GM23338 (cell line): ENCODE results near the gene ULK2. TPM values are rescaled to one million over a fixed set of nuclear protein-coding genes. Genes with fewer than 3 reads are reported as not detected.

Experiments used
- ATAC-seq: fragments of 200-7000 bp; cut with Tn5 transposase; 3 replicates; pipeline ENCODE4 v1.9.1; 2020
- DNase-seq: peaks from one replicate; pipeline ENCODE4 v3.0.0-alpha.2; 2015; ENCODE audit warnings: low spot score
- H2AFZ ChIP-seq: fragments of 200-600 bp; sonication (generic); 2 replicates; pipeline ENCODE4 v1.8.0; 2016; ENCODE audit warnings: antibody characterized with exemption, mild to moderate bottlenecking, moderate library complexity
- H3F3A ChIP-seq: fragments of 200-600 bp; sonication (generic); replicated peaks from 2 replicates; pipeline ENCODE4 v1.8.0; 2017; ENCODE audit warnings: antibody characterized with exemption, mixed run types, low read depth
- H3K27ac ChIP-seq: fragments of 200-600 bp; sonication (generic); 2 replicates; pipeline ENCODE4 v1.6.1; 2016; ENCODE audit warnings: low read depth
- H3K27me3 ChIP-seq: fragments of 200-600 bp; sonication (generic); 2 replicates; pipeline ENCODE4 v1.8.0; 2016; ENCODE audit warnings: mild to moderate bottlenecking, mixed run types, moderate library complexity; ENCODE audit not compliant: insufficient read depth
- H3K36me3 ChIP-seq: fragments of 200-600 bp; sonication (generic); 2 replicates; pipeline ENCODE4 v1.8.0; 2016; ENCODE audit warnings: mild to moderate bottlenecking; ENCODE audit not compliant: insufficient read depth
- H3K4me1 ChIP-seq: fragments of 200-600 bp; sonication (generic); 2 replicates; pipeline ENCODE4 v1.8.0; 2016; ENCODE audit warnings: mild to moderate bottlenecking, moderate library complexity; ENCODE audit not compliant: insufficient read depth
- H3K4me2 ChIP-seq: fragments of 200-600 bp; sonication (generic); 2 replicates; pipeline ENCODE4 v1.7.1; 2017; ENCODE audit warnings: mixed run types
- H3K4me3 ChIP-seq: fragments of 200-600 bp; sonication (generic); 2 replicates; pipeline ENCODE4 v1.6.1; 2016; ENCODE audit warnings: mixed run types
- H3K79me2 ChIP-seq: fragments of 200-600 bp; sonication (generic); replicated peaks from 2 replicates; pipeline ENCODE4 v1.8.0; 2017; ENCODE audit warnings: mild to moderate bottlenecking; ENCODE audit not compliant: insufficient read depth
- H3K9me2 ChIP-seq: fragments of 200-600 bp; sonication (generic); 2 replicates; pipeline ENCODE4 v1.8.0; 2017; ENCODE audit not compliant: insufficient read depth
- H4K20me1 ChIP-seq: fragments of 200-600 bp; sonication (generic); replicated peaks from 2 replicates; pipeline ENCODE4 v1.8.0; 2017; ENCODE audit warnings: mild to moderate bottlenecking; ENCODE audit not compliant: insufficient read depth
- H3K27ac Mint-ChIP-seq: 2 replicates; pipeline ENCODE4 v1.8.0; 2020; ENCODE audit warnings: inconsistent platforms, mild to moderate bottlenecking, moderate library complexity, mixed read lengths
- H3K27me3 Mint-ChIP-seq: 3 replicates; pipeline ENCODE4 v1.8.0; 2022; ENCODE audit warnings: low read depth, mild to moderate bottlenecking, moderate library complexity, mixed read lengths, inconsistent platforms; ENCODE audit not compliant: insufficient read depth, poor library complexity
- H3K36me3 Mint-ChIP-seq: 3 replicates; pipeline ENCODE4 v1.8.0; 2021; ENCODE audit warnings: low read depth, mild to moderate bottlenecking, inconsistent platforms, moderate library complexity, mixed read lengths
- H3K4me1 Mint-ChIP-seq: 3 replicates; pipeline ENCODE4 v1.8.0; 2020; ENCODE audit warnings: mild to moderate bottlenecking, inconsistent platforms, mixed read lengths
- H3K4me3 Mint-ChIP-seq: 3 replicates; pipeline ENCODE4 v1.8.0; 2021; ENCODE audit warnings: moderate library complexity, mild to moderate bottlenecking, inconsistent platforms, mixed read lengths
- H3K9me3 Mint-ChIP-seq: 3 replicates; pipeline ENCODE4 v1.8.0; 2020; ENCODE audit warnings: moderate library complexity, mild to moderate bottlenecking, inconsistent platforms, mixed read lengths
- CREB1 ChIP-seq: fragments of 250-450 bp; sonication (Bioruptor Pico); IDR thresholded peaks from 2 replicates; pipeline ENCODE4 v1.5.0; 2020; ENCODE audit warnings: low read depth, mild to moderate bottlenecking, moderate library complexity
- CTCF ChIP-seq, 2 experiments: fragments of 200-600 bp in 1 of 2; sonication (generic) in 1 of 2; conservative IDR thresholded peaks; 2 replicates each; pipeline versions ENCODE4 v1.5.1 to v1.6.1; 2016 to 2017; ENCODE audit warnings: antibody characterized with exemption in 2 of 2, low read depth in 2 of 2, mild to moderate bottlenecking in 2 of 2, moderate library complexity in 1 of 2
- JUNB ChIP-seq: IDR thresholded peaks from one replicate; pipeline ENCODE4 v1.6.1; 2016; ENCODE audit warnings: antibody characterized with exemption; ENCODE audit not compliant: unreplicated experiment
- NANOG ChIP-seq: IDR thresholded peaks from 2 replicates; pipeline ENCODE4 v1.6.1; 2016; ENCODE audit warnings: antibody characterized with exemption, borderline replicate concordance
- STAT1 ChIP-seq: IDR thresholded peaks from one replicate; pipeline ENCODE4 v1.6.1; 2016; ENCODE audit warnings: antibody characterized with exemption; ENCODE audit not compliant: unreplicated experiment
- ZNF462 ChIP-seq: fragments of 250-450 bp; sonication (Bioruptor Pico); IDR thresholded peaks from 2 replicates; pipeline ENCODE4 v1.5.0; 2020; ENCODE audit warnings: mild to moderate bottlenecking, moderate library complexity
- polyA plus RNA-seq: library from polyadenylated mRNA; unstranded; fragments of >200 nt; fragmentation: Nextera tagmentation; extraction: Ambion mirVana; gene quantifications from 2 replicates; pipeline ENCODE4 v1.2.1, GENCODE V29; 2016
- total RNA-seq: library from RNA; depleted of rRNA; stranded (reverse); fragments of >200 nt; shearing (Covaris generic); gene quantifications from 2 replicates; pipeline ENCODE4 v1.2.3, GENCODE V29; 2014

ULK2 gene
- total and polyA plus RNA-seq, 2 experiments from 2014 or later: 1.6 to 3.0 TPM

- no peaks in the 10 kb centered on the region; the same call in 2 of the 3 replicates for H3K4me1 Mint-ChIP-seq
- H3K27ac Mint-ChIP-seq: no peak overlapping the region
- no peak for DNase-seq
- no peak overlapping the region for H3K4me3 Mint-ChIP-seq
- Histone ChIP-seq H3K36me3 (no peaks in the 10 kb centered on the region), H4K20me1 (no peaks in the 10 kb centered on the region), H3K27ac (no peak overlapping the region), H3K4me2 (no peak overlapping the region), H3K79me2 (no peaks in the 10 kb centered on the region), H3K4me1 (no peaks in the 10 kb centered on the region), H3K9me2 (no peaks in the 10 kb centered on the region), H2AFZ (no peak overlapping the region), H3K27me3 (no peaks in the 10 kb centered on the region), H3K4me3 (no peak overlapping the region), H3F3A (no peaks in the 10 kb centered on the region)
- TF ChIP-seq STAT1 (no peak), NANOG (no peak), JUNB (no peak), CREB1 (CRISPR knock-in tag) (no peak)
- peaks cover 5% of the 10 kb centered on the region for H3K27me3 Mint-ChIP-seq
- ATAC-seq: no peak
- no peaks in the 10 kb centered on the region; the same call in 2 of the 3 replicates for H3K9me3 Mint-ChIP-seq
- H3K36me3 Mint-ChIP-seq: no peaks in the 10 kb centered on the region
These were observed 104.3 kb downstream of the ULK2 start for GRCh38 chr17:19763416-19763815.

GRCh38 chr17:19762515-19762961, 105.2 kb downstream of the ULK2 start:
- Histone ChIP-seq H3F3A (no peaks in the 10 kb centered on the region), H3K79me2 (no peaks in the 10 kb centered on the region), H3K4me1 (no peaks in the 10 kb centered on the region), H3K9me2 (no peaks in the 10 kb centered on the region), H3K4me2 (no peak overlapping the region), H3K27me3 (no peaks in the 10 kb centered on the region), H3K4me3 (no peak overlapping the region), H2AFZ (peak overlapping the region; percentile 89; the same call in 1 of the 2 replicates), H4K20me1 (no peaks in the 10 kb centered on the region), H3K27ac (no peak overlapping the region), H3K36me3 (no peaks in the 10 kb centered on the region)
- Mint-ChIP-seq H3K36me3 (no peaks in the 10 kb centered on the region), H3K9me3 (no peaks in the 10 kb centered on the region; the same call in 2 of the 3 replicates), H3K27me3 (peaks cover 5% of the 10 kb centered on the region), H3K27ac (no peak overlapping the region), H3K4me1 (no peaks in the 10 kb centered on the region; the same call in 2 of the 3 replicates), H3K4me3 (no peak overlapping the region)
- peak; percentile 92 for DNase-seq
- peak; percentile 85 for ATAC-seq
- peak; percentile 64 to 90 for TF ChIP-seq CTCF (conservative IDR thresholded peaks at IDR 0.05; ENCODE audit: low read depth in 2 of 2)
- no peak for TF ChIP-seq ZNF462 (CRISPR knock-in tag)
